OCI-LY7 (cell line): ENCODE data around the gene FLT3. TPM values are rescaled to one million over a fixed set of nuclear protein-coding genes. Genes with fewer than 3 reads are reported as not detected.

ENCODE experiments used
- BruUV-seq: library from RNA; stranded (reverse); fragments of 400-500 nt; replicated peaks from 2 replicates; lab custom pipeline; 2021; lab: Mats Ljungman, UMichigan
- CTCF ChIA-PET: fragments of 300-600 bp; sonication (Branson Sonifier 250); formaldehyde crosslinking; loops from one replicate; lab custom pipeline; 2022; ENCODE audit warnings: antibody characterized with exemption; ENCODE audit not compliant: unreplicated experiment; lab: Charles Lee
- POLR2A ChIA-PET: fragments of 300-600 bp; sonication (Branson Sonifier 250); formaldehyde crosslinking; loops from one replicate; lab custom pipeline; 2022; ENCODE audit warnings: antibody characterized with exemption; lab: Charles Lee
- DNase-seq: peaks from one replicate; pipeline ENCODE4 v3.0.0-alpha.2; 2015; ENCODE audit warnings: low spot score
- H2AFZ ChIP-seq: fragments of 200-600 bp; sonication (generic), shearing (Covaris generic); 2 replicates; pipeline ENCODE4 v1.6.1; 2014; ENCODE audit warnings: mild to moderate bottlenecking, antibody characterized with exemption, low read length, moderate library complexity
- H3K27ac ChIP-seq: fragments of 200-600 bp; sonication (generic); 2 replicates; pipeline ENCODE4 v1.5.1; 2014; ENCODE audit warnings: mixed run types, low read depth, mild to moderate bottlenecking, moderate library complexity, low read length, inconsistent platforms; ENCODE audit not compliant: poor library complexity, severe bottlenecking
- H3K36me3 ChIP-seq: fragments of 200-600 bp; sonication (generic); 2 replicates; pipeline ENCODE4 v1.6.1; 2014; ENCODE audit warnings: mild to moderate bottlenecking, antibody characterized with exemption, low read length, moderate library complexity, mixed read lengths; ENCODE audit not compliant: insufficient read depth
- H3K4me1 ChIP-seq: fragments of 200-600 bp; sonication (generic); 2 replicates; pipeline ENCODE4 v1.5.1; 2014; ENCODE audit warnings: mild to moderate bottlenecking, low read length; ENCODE audit not compliant: insufficient read depth, poor library complexity, severe bottlenecking
- H3K4me2 ChIP-seq: fragments of 200-600 bp; sonication (generic); 2 replicates; pipeline ENCODE4 v1.6.1; 2014; ENCODE audit warnings: mild to moderate bottlenecking, low read length
- H3K4me3 ChIP-seq: fragments of 200-600 bp; sonication (generic); 2 replicates; pipeline ENCODE4 v1.5.1; 2014; ENCODE audit warnings: mild to moderate bottlenecking, low read depth, low read length; ENCODE audit not compliant: poor library complexity, severe bottlenecking
- H3K79me2 ChIP-seq: fragments of 200-600 bp; sonication (generic); 2 replicates; pipeline ENCODE4 v1.6.1; 2016; ENCODE audit warnings: low read depth, mild to moderate bottlenecking, low read length, moderate library complexity, mixed read lengths; ENCODE audit not compliant: insufficient read depth
- H3K9me2 ChIP-seq: fragments of 200-600 bp; sonication (generic); 2 replicates; pipeline ENCODE4 v1.6.1; 2016; ENCODE audit warnings: mild to moderate bottlenecking, low read length, mixed read lengths; ENCODE audit not compliant: insufficient read depth
- H3K9me3 ChIP-seq: fragments of 200-600 bp; sonication (generic); 2 replicates; pipeline ENCODE4 v1.6.1; 2014; ENCODE audit warnings: mild to moderate bottlenecking, mixed run types, low read length, mixed read lengths
- H4K20me1 ChIP-seq: fragments of 200-600 bp; sonication (generic); 2 replicates; pipeline ENCODE4 v1.6.1; 2014; ENCODE audit warnings: mild to moderate bottlenecking, antibody characterized with exemption, low read length, moderate library complexity, mixed read lengths; ENCODE audit not compliant: insufficient read depth
- EZH2phosphoT487 ChIP-seq: fragments of 200-600 bp; sonication (generic); IDR thresholded peaks from 2 replicates; pipeline ENCODE4 v1.6.1; 2018; ENCODE audit warnings: low read depth, borderline replicate concordance, mild to moderate bottlenecking, mixed run types, antibody characterized with exemption, low read length, moderate library complexity, mixed read lengths
- intact Hi-C: fragments of 100-400 bp; cut with micrococcal nuclease; formaldehyde crosslinking; loops from one replicate; pipeline ENCODE4 v1.10.0; 2022; ENCODE audit not compliant: unreplicated experiment
- total RNA-seq, 2 experiments: library from RNA; depleted of rRNA in 1 of 2; stranded (reverse); fragments of >200 nt in 1 of 2; shearing (Covaris generic) in 1 of 2; gene quantifications; 2 replicates each; pipeline ENCODE4 v1.2.3, GENCODE V29; 2014 to 2022
- TF ChIP-seq, protein P1 (sequence below): fragments of 200-600 bp; sonication (generic); conservative IDR thresholded peaks from 2 replicates; pipeline ENCODE4 v1.5.1; 2014; ENCODE audit warnings: mild to moderate bottlenecking, antibody characterized with exemption, low read length, moderate library complexity, mixed read lengths

Gene FLT3
- total RNA-seq, 2 experiments from 2014 or later, result not detected

DNA sequence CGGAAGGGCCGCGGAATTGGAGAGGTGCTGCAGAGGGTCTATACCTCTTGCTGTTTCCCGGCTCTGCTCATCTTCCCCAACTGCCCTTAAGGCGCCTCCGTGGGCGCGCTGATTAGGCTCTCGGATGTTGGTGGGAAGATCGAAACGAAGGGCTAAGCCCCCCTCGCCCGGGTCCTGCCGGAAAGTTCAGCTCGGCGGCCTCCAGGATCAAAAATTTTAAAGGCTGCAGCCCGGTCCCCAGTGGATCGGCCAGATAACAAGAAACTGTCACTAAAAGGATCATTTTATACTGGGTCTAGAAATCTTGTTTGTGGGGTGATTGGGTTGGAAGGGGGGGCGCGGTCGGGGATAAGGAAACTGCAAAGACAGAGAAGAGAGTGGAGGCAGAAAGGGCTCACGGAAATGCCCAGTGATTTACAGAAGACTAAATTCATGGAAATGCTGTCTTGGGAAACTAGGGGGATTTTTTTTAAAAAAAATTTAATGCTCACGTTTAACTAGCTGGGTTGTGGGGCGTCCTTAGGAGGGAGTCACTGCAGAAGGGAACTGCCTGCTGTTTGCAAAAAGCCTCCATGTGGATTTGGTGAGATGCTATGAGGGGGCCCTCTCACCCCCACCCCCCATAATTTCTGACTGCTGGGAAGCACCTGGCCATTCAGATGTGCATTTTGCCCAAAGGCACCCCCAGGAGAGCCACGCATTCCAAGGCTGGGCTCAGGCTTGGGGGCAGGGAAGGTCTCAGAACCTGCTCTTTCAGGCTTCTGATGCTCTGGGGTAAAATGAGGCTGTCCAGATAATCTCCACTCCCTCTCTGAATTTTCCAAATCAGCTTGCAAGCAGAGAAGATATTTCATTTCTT is 138.9 kb downstream of the FLT3 start:
- TF ChIP-seq, protein P1, sequence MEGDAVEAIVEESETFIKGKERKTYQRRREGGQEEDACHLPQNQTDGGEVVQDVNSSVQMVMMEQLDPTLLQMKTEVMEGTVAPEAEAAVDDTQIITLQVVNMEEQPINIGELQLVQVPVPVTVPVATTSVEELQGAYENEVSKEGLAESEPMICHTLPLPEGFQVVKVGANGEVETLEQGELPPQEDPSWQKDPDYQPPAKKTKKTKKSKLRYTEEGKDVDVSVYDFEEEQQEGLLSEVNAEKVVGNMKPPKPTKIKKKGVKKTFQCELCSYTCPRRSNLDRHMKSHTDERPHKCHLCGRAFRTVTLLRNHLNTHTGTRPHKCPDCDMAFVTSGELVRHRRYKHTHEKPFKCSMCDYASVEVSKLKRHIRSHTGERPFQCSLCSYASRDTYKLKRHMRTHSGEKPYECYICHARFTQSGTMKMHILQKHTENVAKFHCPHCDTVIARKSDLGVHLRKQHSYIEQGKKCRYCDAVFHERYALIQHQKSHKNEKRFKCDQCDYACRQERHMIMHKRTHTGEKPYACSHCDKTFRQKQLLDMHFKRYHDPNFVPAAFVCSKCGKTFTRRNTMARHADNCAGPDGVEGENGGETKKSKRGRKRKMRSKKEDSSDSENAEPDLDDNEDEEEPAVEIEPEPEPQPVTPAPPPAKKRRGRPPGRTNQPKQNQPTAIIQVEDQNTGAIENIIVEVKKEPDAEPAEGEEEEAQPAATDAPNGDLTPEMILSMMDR, result no peak
- Histone ChIP-seq H3K79me2 (no peaks in the 10 kb centered on the region), H2AFZ (no peak overlapping the region), H3K4me3 (no peak overlapping the region), H3K9me2 (no peaks in the 10 kb centered on the region), H3K9me3 (no peaks in the 10 kb centered on the region), H4K20me1 (no peaks in the 10 kb centered on the region), H3K36me3 (no peaks in the 10 kb centered on the region), H3K4me1 (no peaks in the 10 kb centered on the region), H3K27ac (no peak overlapping the region), H3K4me2 (no peak overlapping the region)
- ChIA-PET CTCF (no interaction called here), POLR2A (interaction anchor here (0.7 to 0.9 kb wide), 2 partner anchors 14 to 954 kb away, joined by 3 read pairs; no protein-coding TSS in a partner anchor)
- intact Hi-C loops, result no loop called here
- BruUV-seq, result no TSS peak
- no peak for DNase-seq

DNA sequence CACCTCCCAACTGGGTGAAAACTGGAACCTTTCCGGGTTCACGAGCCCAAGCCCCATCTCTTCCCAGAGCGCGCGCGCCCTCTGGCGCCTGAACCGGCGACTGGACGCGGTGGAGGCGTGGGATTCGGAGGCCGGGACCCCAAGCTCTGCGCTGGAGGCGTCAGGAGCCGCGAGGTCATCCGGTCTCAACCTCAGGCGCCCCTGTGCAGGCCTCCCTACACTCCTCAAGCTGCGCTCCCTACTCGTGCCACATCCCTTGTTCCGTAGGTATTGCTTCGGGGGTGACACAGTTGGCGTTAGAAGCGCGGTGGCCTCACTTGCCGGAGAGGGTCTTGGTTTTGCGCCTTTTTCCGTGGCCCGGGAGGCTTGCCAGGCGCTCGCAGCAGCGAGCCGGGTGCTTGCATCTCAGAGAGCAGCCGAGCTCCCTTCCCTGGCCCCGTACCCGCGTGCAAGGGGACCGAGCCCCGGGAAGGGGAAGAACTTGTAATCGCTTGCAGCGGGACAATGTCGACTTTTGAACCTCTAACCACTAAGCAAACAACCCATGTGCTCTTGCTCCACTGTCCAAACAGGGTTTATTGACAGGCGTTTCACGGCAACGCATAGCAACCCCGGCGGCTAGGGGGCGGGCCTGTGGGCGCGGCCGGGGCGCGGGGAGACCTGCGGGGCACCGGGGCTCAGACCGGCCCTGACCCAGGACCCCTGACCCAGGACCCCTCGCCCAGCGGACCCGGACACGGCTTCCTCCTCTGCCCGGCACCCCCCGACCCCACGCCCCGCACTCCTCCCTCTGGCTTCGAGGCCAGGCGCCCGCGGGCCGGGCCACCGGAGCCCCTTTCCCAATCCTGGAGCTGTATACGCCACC is 139.8 kb downstream of the FLT3 start:
- ChIA-PET POLR2A (interaction anchor here (0.7 kb wide), 1 partner anchor 953 kb away, joined by 3 read pairs; no protein-coding TSS in a partner anchor), CTCF (no interaction called here)
- no peak for DNase-seq
- intact Hi-C loops, result no loop called here
- BruUV-seq, result no TSS peak
- Histone ChIP-seq H3K4me1 (no peaks in the 10 kb centered on the region), H3K4me2 (no peak overlapping the region), H3K9me3 (no peaks in the 10 kb centered on the region), H3K4me3 (no peak overlapping the region), H4K20me1 (no peaks in the 10 kb centered on the region), H3K27ac (no peak overlapping the region), H3K36me3 (no peaks in the 10 kb centered on the region), H3K79me2 (no peaks in the 10 kb centered on the region), H2AFZ (no peak overlapping the region), H3K9me2 (no peaks in the 10 kb centered on the region)
- no peak for TF ChIP-seq EZH2phosphoT487
- TF ChIP-seq, protein P1, result peak; percentile 51
